ENCODE results near the gene LRRC26. TPM values are rescaled to one million over a fixed set of nuclear protein-coding genes. Genes with fewer than 3 reads are reported as not detected.

LRRC26 gene
- polyA plus RNA-seq, 3 donors, result not detected

- Histone ChIP-seq H4K20me1 (ENCODE audit: insufficient read depth, low read length) (no peaks in the 10 kb centered on the region), H3K36me3 (replicated peaks in 1 of 2; ENCODE audit: control insufficient read depth in 1 of 2, insufficient read depth in 2 of 2, low read length in 2 of 2) (no peaks in the 10 kb centered on the region), H3K4me3 (replicated peaks in 1 of 3; ENCODE audit: low read depth in 2 of 3, low read length in 3 of 3) (no peak overlapping the region), H3K4me1 (ENCODE audit: control insufficient read depth in 1 of 2, insufficient read depth in 2 of 2, low read length in 2 of 2) (peaks cover 3 to 13% of the 10 kb centered on the region in 2 donors), H3K4me2 (replicated peaks; ENCODE audit: extremely low read depth, low read length, poor library complexity, severe bottlenecking) (no peak overlapping the region), H3K27me3 (ENCODE audit: control insufficient read depth in 2 of 2, insufficient read depth in 2 of 2, low read length in 2 of 2) (peaks cover 6 to 76% of the 10 kb centered on the region in 2 donors), H3K9ac (ENCODE audit: insufficient read depth, low read length, poor library complexity, severe bottlenecking) (no peak overlapping the region), H3K79me2 (ENCODE audit: insufficient read depth, low read length) (no peaks in the 10 kb centered on the region), H3K27ac (ENCODE audit: low read depth in 1 of 2, low read length in 2 of 2) (no peak overlapping the region), H2AFZ (ENCODE audit: insufficient read depth, low read depth, low read length, poor library complexity, severe bottlenecking) (no peak overlapping the region), H3K9me3 (replicated peaks in 1 of 2; ENCODE audit: control insufficient read depth in 1 of 2, insufficient read depth in 1 of 2, low read length in 2 of 2) (peaks cover 0 to 5% of the 10 kb centered on the region in 2 donors)
- Mint-ChIP-seq H3K4me1 (peaks cover 6% of the 10 kb centered on the region), H3K27me3 (ENCODE audit: low read depth in 3 of 3) (peaks cover 54 to 93% (median 79%) of the 10 kb centered on the region in 3 donors), H3K36me3 (no peaks in the 10 kb centered on the region), H3K4me3 (peak overlapping the region in 1 of 2 donors; percentile 64), H3K27ac (no peak overlapping the region), H3K9me3 (peaks cover 0 to 11% (median 0%) of the 10 kb centered on the region in 7 donors)
- intact Hi-C loops (cut with micrococcal nuclease), result no loop called here
- WGBS (ENCODE audit: insufficient coverage), result 9% methylated on average over 52 of the region's 57 CpGs
- no peak for DNase-seq
- no peak for TF ChIP-seq CTCF (IDR thresholded peaks at IDR 0.05)
These were observed 1.9 kb downstream of the LRRC26 start for GRCh38 chr9:137167747-137168572.

GRCh38 chr9:137167277-137167746 lies 2.5 kb downstream of the LRRC26 start:
- Histone ChIP-seq H3K9ac (ENCODE audit: insufficient read depth, low read length, poor library complexity, severe bottlenecking) (no peak overlapping the region), H3K79me2 (ENCODE audit: insufficient read depth, low read length) (no peaks in the 10 kb centered on the region), H3K9me3 (replicated peaks in 1 of 2; ENCODE audit: control insufficient read depth in 1 of 2, insufficient read depth in 1 of 2, low read length in 2 of 2) (peaks cover 0 to 9% of the 10 kb centered on the region in 2 donors), H4K20me1 (ENCODE audit: insufficient read depth, low read length) (no peaks in the 10 kb centered on the region), H3K27ac (ENCODE audit: low read depth in 1 of 2, low read length in 2 of 2) (no peak overlapping the region), H3K4me3 (replicated peaks in 1 of 3; ENCODE audit: low read depth in 2 of 3, low read length in 3 of 3) (no peak overlapping the region), H2AFZ (ENCODE audit: insufficient read depth, low read depth, low read length, poor library complexity, severe bottlenecking) (no peak overlapping the region), H3K4me2 (replicated peaks; ENCODE audit: extremely low read depth, low read length, poor library complexity, severe bottlenecking) (no peak overlapping the region), H3K36me3 (replicated peaks in 1 of 2; ENCODE audit: control insufficient read depth in 1 of 2, insufficient read depth in 2 of 2, low read length in 2 of 2) (no peaks in the 10 kb centered on the region), H3K27me3 (ENCODE audit: control insufficient read depth in 2 of 2, insufficient read depth in 2 of 2, low read length in 2 of 2) (peaks cover 11 to 78% of the 10 kb centered on the region in 2 donors), H3K4me1 (ENCODE audit: control insufficient read depth in 1 of 2, insufficient read depth in 2 of 2, low read length in 2 of 2) (peaks cover 3 to 16% of the 10 kb centered on the region in 2 donors)
- H3K27me3 Mint-ChIP-seq (ENCODE audit: low read depth in 3 of 3), result peaks cover 58 to 95% (median 80%) of the 10 kb centered on the region in 3 donors
- no peak for DNase-seq
- intact Hi-C loops (cut with micrococcal nuclease), result no loop called here
- WGBS (ENCODE audit: insufficient coverage), result 45% methylated on average over 25 of the region's 44 CpGs
- H3K36me3 Mint-ChIP-seq, result no peaks in the 10 kb centered on the region
- H3K4me1 Mint-ChIP-seq, result peaks cover 6% of the 10 kb centered on the region
- H3K9me3 Mint-ChIP-seq, result peaks cover 0 to 11% (median 0%) of the 10 kb centered on the region in 7 donors
- no peak overlapping the region for H3K27ac Mint-ChIP-seq
- TF ChIP-seq CTCF (IDR thresholded peaks at IDR 0.05), result no peak
- no peak overlapping the region for H3K4me3 Mint-ChIP-seq
